Superior temporal gyrus (tissue), 1 donor: ENCODE results near the gene FSTL3.
"Not testable (repeated sequence)": the region's sequence is repeated elsewhere in the genome, so short reads cannot be mapped to it uniquely, and the experiment has no call there.

Source experiments
- DNase-seq: peaks from one replicate; pipeline ENCODE4 v3.0.0-alpha.2; 2016; ENCODE audit errors: extremely low spot score

FSTL3 gene

GRCh38 chr19:661427-662196, 14.6 kb upstream of the FSTL3 start:
- no peak for DNase-seq

GRCh38 chr19:662207-662961, 13.8 kb upstream of the FSTL3 start:
- no peak for DNase-seq

- DNase-seq: peak; percentile 81
Observed at GRCh38 chr19:662962-663681, 13.1 kb upstream of the FSTL3 start, which contains the start of gene RNF126. TSS of gene RNF126 (minus strand) at chr19:663214. CDS start at chr19:663121, 93 bp downstream.

- no peak for DNase-seq
Observed at GRCh38 chr19:663682-664117, 12.5 kb upstream of the FSTL3 start.

GRCh38 chr19:664913-665443, 11.2 kb upstream of the FSTL3 start:
- DNase-seq: peak; percentile 89

- not testable (repeated sequence) for DNase-seq
Observed at GRCh38 chr19:666985-667573, 9.1 kb upstream of the FSTL3 start.

- DNase-seq: not testable (repeated sequence)
Observed at GRCh38 chr19:668675-669434, 7.3 kb upstream of the FSTL3 start.

GRCh38 chr19:670609-671075, 5.5 kb upstream of the FSTL3 start:
- no peak for DNase-seq

- no peak for DNase-seq
Observed at GRCh38 chr19:674282-675151, 1.7 kb upstream of the FSTL3 start.

GRCh38 chr19:676007-676338, 219 bp upstream of the FSTL3 start:
- DNase-seq: no peak

- DNase-seq: no peak
Observed at GRCh38 chr19:677201-677600, 1.0 kb downstream of the FSTL3 start.

GRCh38 chr19:677601-678436, 1.6 kb downstream of the FSTL3 start:
- no peak for DNase-seq

GRCh38 chr19:678791-679388, 2.7 kb downstream of the FSTL3 start:
- no peak for DNase-seq

- DNase-seq: no peak
Observed at GRCh38 chr19:679418-680286, 3.5 kb downstream of the FSTL3 start.

GRCh38 chr19:680287-681028, 4.3 kb downstream of the FSTL3 start:
- DNase-seq: peak; percentile 90

- no peak for DNase-seq
Observed at GRCh38 chr19:681029-682019, 5.1 kb downstream of the FSTL3 start.
